NOMO-1 treated with dmso at 0.1 percent for 144 hours (cell line): Measurements from ENCODE around the gene FIGNL1.

ENCODE experiments used
- DNase-seq: peaks from one replicate; lab custom pipeline; 2025; ENCODE audit not compliant: unreplicated experiment; lab: John Stamatoyannopoulos, UW

FIGNL1 gene

GRCh38 chr7:50431316-50431715, 18.8 kb downstream of the FIGNL1 start:
- DNase-seq, result no peak

- no peak for DNase-seq
These were observed 21.2 kb downstream of the FIGNL1 start for GRCh38 chr7:50428911-50429310.

GRCh38 chr7:50427518-50427917, 22.6 kb downstream of the FIGNL1 start:
- DNase-seq, result no peak

GRCh38 chr7:50426280-50427045, 23.7 kb downstream of the FIGNL1 start:
- no peak for DNase-seq

GRCh38 chr7:50425318-50425717, 24.8 kb downstream of the FIGNL1 start:
- no peak for DNase-seq

GRCh38 chr7:50423860-50424259, 26.3 kb downstream of the FIGNL1 start:
- no peak for DNase-seq

- DNase-seq, result no peak
These were observed 27.3 kb downstream of the FIGNL1 start for GRCh38 chr7:50422858-50423257.

GRCh38 chr7:50421043-50421442, 29.1 kb downstream of the FIGNL1 start:
- no peak for DNase-seq

GRCh38 chr7:50418526-50419290, 31.4 kb downstream of the FIGNL1 start:
- no peak for DNase-seq

GRCh38 chr7:50418086-50418515, 32.0 kb downstream of the FIGNL1 start:
- peak; percentile 56 for DNase-seq

- peak; percentile 82 for DNase-seq
These were observed 33.5 kb downstream of the FIGNL1 start for GRCh38 chr7:50416527-50417182.

GRCh38 chr7:50415844-50416364, 34.2 kb downstream of the FIGNL1 start:
- DNase-seq, result no peak

GRCh38 chr7:50413561-50413960, 36.6 kb downstream of the FIGNL1 start:
- DNase-seq, result no peak

- peak; percentile 70 for DNase-seq
These were observed 37.2 kb downstream of the FIGNL1 start for GRCh38 chr7:50412973-50413372.

GRCh38 chr7:50411332-50411731, 38.8 kb downstream of the FIGNL1 start:
- no peak for DNase-seq

- peak; percentile 72 for DNase-seq
These were observed 40.0 kb downstream of the FIGNL1 start for GRCh38 chr7:50409856-50410745.

GRCh38 chr7:50406935-50407334, 43.2 kb downstream of the FIGNL1 start:
- DNase-seq, result no peak

GRCh38 chr7:50405221-50405620, 44.9 kb downstream of the FIGNL1 start:
- no peak for DNase-seq

GRCh38 chr7:50404392-50404791, 45.8 kb downstream of the FIGNL1 start:
- DNase-seq, result no peak

- DNase-seq, result no peak
These were observed 50.0 kb downstream of the FIGNL1 start for GRCh38 chr7:50400114-50400513.

- no peak for DNase-seq
These were observed 50.5 kb downstream of the FIGNL1 start for GRCh38 chr7:50399635-50400034.
